Left lobe of liver (tissue), 2 donors: ENCODE data around the gene HUWE1. TPM values are rescaled to one million over a fixed set of nuclear protein-coding genes. Genes with fewer than 3 reads are reported as not detected.
"Not testable (repeated sequence)": the region's sequence is repeated elsewhere in the genome, so short reads cannot be mapped to it uniquely, and the experiment has no call there.

Experiments used
- ATAC-seq: fragments of 200-7000 bp; cut with Tn5 transposase; one replicate; pipeline ENCODE4 v1.9.1; 2020; ENCODE audit warnings: mild to moderate bottlenecking, moderate library complexity
- DNase-seq: peaks from one replicate; pipeline ENCODE4 v3.0.0-alpha.2; 2020; ENCODE audit warnings: low spot score
- total RNA-seq: library from RNA; stranded (reverse); gene quantifications from one replicate; pipeline ENCODE4 v1.2.1, GENCODE V29; 2021
- donor health status: DM: no; HTN: no; CAD: no; lungs with moderate emphysema.
- donor health status: DM: no; HTN: yes; CAD: no.

The HUWE1 gene
- total RNA-seq, 1 donor from 2014 or later: 86.9 TPM

GRCh38 chrX:53538781-53539180 lies 147.7 kb downstream of the HUWE1 start:
- ATAC-seq (no peak), DNase-seq (no peak)

- ATAC-seq, DNase-seq: not testable (repeated sequence)
Observed at GRCh38 chrX:53531255-53531966, 155.1 kb downstream of the HUWE1 start.

GRCh38 chrX:53526999-53527398 lies 159.5 kb downstream of the HUWE1 start:
- no peak for ATAC-seq
- DNase-seq: no peak

GRCh38 chrX:53511322-53511721 lies 175.2 kb downstream of the HUWE1 start:
- DNase-seq (no peak), ATAC-seq (no peak)

- not testable (repeated sequence) for DNase-seq, ATAC-seq
Observed at GRCh38 chrX:53504035-53504434, 182.5 kb downstream of the HUWE1 start.

- ATAC-seq (no peak), DNase-seq (no peak)
Observed at GRCh38 chrX:53494436-53494835, 192.1 kb downstream of the HUWE1 start.

- DNase-seq: no peak
- no peak for ATAC-seq
Observed at GRCh38 chrX:53486285-53486684, 200.2 kb downstream of the HUWE1 start.

- ATAC-seq: no peak
- no peak for DNase-seq
Observed at GRCh38 chrX:53483838-53484405, 202.6 kb downstream of the HUWE1 start.

GRCh38 chrX:53483416-53483815 lies 203.1 kb downstream of the HUWE1 start:
- ATAC-seq (no peak), DNase-seq (no peak)
